LNCaP clone FGC (cell line): ENCODE measurements around the gene NTN4.

Experiments
- DNase-seq: peaks from one replicate; pipeline ENCODE4 v3.0.0-alpha.2; 2011; ENCODE audit warnings: low read depth
- H3K4me3 ChIP-seq: 2 replicates; pipeline ENCODE4 v1.5.1; 2011; ENCODE audit warnings: mild to moderate bottlenecking, low read depth, low read length, control low read depth
- CTCF ChIP-seq: IDR thresholded peaks from 2 replicates; pipeline ENCODE4 v1.5.1; 2012; ENCODE audit warnings: mild to moderate bottlenecking; ENCODE audit not compliant: control insufficient read depth, insufficient read depth; ENCODE audit errors: extremely low read depth

Gene NTN4

GRCh38 chr12:95808146-95808545, 17.6 kb upstream of the NTN4 start:
- no peak for TF ChIP-seq CTCF
- DNase-seq: no peak
- H3K4me3 ChIP-seq: no peak overlapping the region

DNA sequence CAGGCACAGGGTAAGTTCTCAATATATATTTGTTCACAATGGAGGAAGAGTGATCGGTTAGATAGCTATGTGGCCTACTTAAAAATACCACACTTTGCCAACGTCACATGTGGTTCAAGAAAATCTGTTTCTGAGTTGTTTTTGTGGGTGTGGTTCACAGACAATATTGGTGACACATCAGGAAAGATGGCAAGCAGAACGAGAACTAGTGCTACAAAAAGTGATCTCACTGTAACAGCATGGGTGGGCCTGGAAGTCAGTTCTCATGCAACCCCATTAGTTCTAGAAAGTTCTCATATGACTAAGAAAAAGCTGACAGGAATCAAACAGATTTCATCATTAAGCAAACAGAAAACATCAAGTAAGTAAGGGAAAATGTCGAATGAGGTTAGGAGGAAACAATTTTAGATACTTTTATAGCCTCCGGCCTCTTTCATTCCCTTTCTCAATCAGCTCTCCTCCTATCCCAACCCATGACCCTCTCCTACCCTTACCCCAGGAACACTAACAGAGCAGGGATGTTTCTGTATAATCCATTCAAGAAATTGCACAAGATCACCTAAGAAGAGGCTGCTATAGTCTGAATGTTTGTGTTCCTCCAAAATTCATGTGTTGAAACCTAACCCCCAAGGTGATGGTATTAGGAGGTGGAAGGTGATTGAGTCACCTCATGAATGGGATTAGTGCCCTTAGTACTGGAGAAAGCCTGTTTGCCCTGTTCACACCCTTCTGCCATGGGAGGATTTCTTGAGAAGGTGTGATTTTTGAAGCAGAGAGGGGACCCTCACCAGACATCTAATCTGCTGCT, 15.5 kb upstream of the NTN4 start:
- H3K4me3 ChIP-seq: no peak overlapping the region
- DNase-seq: no peak
- no peak for TF ChIP-seq CTCF

DNA sequence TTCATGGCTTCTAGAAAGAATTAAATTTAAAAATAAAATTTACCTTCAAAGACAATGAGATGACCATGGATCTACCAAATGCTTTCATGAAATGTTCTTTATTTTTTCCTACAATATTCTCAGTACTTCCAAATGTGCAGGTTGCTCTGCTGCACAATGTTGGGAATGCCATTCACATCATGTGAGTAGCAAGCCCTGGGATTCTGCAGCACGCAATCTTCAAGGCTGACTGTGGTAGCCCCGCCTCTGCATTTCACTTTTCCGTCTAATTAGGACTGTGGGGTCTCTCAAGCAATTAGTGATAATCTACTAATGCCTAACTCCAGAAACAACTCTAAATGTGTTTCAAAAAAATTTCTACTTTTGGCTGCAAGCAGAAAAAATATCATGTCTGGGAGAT, 13.7 kb upstream of the NTN4 start:
- no peak for DNase-seq
- no peak for TF ChIP-seq CTCF
- H3K4me3 ChIP-seq: no peak overlapping the region

- no peak overlapping the region for H3K4me3 ChIP-seq
- DNase-seq: no peak
- no peak for TF ChIP-seq CTCF
These were observed 13.3 kb upstream of the NTN4 start for GRCh38 chr12:95803817-95804216.

- no peak overlapping the region for H3K4me3 ChIP-seq
- DNase-seq: peak; percentile 59
- no peak for TF ChIP-seq CTCF
These were observed 12.1 kb upstream of the NTN4 start for GRCh38 chr12:95802482-95803270.

GRCh38 chr12:95796982-95797289, 6.4 kb upstream of the NTN4 start:
- no peak overlapping the region for H3K4me3 ChIP-seq
- TF ChIP-seq CTCF: no peak
- DNase-seq: no peak
